HG02763 (cell line): ENCODE results near the gene RTEL1.
"Not testable (repeated sequence)": the region's sequence is repeated elsewhere in the genome, so short reads cannot be mapped to it uniquely, and the experiment has no call there.

ENCODE experiments used
- ATAC-seq: cut with Tn5 transposase; IDR thresholded peaks from one replicate; pipeline ENCODE4 v1.9.1; 2021; ENCODE audit warnings: mild to moderate bottlenecking, moderate library complexity; ENCODE audit not compliant: unreplicated experiment

The RTEL1 gene

DNA sequence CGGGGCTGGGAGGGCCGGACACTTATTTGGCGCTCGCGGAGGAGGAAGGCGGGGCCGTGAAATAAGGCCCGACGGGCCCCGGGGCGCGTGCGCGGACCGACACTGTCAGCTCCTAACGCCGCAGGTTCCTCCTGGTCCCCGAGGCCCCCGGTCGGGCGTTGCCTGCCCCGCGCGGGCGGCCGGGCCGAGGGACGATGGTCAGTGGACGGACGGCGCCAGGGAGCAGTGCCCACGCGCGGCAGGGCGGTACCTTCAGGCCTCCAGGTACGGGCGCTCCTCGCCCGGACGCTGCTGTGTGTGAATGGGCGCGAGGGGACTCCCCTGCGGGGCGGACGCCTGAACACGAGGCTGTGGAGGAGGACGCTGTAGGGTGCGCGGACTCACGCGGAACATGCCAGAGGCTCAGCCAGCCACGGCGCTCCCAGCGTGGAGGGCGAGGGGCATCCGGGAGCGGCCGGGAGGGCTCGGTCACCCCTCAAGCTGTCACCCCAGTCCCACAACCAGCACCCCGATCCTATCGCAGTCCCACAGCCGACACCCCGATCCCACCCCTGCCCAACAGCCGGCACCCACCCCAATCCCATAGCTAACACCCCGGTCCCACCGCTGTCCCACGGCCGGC lies 30.9 kb upstream of the RTEL1 start:
- peak; percentile 83 for ATAC-seq

DNA sequence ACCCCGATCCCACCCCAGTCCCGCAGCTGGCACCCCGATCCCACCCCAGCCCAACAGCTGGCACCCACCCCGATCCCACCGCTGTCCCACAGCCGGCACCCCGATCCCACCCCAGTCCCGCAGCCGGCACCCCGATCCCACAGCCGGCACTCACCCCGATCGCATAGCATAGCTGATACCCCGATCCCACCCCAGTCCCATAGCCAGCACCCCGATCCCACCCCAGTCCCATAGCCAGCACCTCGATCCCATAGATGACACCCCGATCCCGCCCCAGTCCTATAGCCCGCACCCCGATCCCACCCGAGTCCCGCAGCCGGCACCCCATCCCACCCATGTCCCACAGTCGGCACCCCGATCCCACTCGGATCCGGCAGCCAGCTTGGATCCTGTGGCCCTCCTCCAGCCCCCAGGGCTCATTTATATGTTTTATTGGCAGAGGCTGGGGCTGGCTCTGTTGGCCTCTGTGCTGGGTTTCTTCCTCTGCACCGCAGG lies 30.3 kb upstream of the RTEL1 start:
- no peak for ATAC-seq

DNA sequence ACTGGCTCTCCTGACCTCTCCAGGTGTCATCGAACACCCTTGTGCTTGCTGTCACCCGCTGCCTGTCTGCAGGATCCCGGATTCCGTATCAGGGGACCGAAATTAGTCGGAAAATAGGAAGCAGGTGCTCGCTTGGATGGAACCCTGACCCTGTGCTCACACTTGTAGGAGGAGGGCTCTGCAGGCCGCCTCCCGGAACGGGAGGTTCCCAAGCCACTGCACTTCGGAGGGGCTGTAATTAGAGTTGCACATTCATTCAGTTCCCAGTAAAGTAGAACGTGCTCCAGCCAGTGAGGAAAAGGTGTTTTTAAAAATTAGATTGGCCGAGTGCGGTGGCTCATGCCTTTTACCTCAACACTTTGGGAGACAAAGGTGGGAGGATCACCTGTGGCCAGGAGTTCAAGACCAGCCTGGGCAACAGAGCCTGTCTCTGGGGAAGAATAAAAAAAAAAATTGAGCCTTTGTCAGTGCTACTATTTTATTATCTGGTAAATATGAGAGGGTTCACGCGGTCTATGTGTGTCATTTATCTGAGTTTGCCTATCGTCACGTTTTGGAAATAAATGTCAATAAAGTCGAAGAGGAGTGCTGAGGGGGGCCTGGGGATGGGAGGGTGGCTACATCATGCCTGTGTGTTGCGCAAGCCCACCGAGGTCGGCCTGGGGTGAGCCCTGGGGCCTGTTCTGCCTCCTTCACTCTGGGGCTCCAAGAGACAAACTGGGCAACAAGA lies 29.7 kb upstream of the RTEL1 start:
- no peak for ATAC-seq

DNA sequence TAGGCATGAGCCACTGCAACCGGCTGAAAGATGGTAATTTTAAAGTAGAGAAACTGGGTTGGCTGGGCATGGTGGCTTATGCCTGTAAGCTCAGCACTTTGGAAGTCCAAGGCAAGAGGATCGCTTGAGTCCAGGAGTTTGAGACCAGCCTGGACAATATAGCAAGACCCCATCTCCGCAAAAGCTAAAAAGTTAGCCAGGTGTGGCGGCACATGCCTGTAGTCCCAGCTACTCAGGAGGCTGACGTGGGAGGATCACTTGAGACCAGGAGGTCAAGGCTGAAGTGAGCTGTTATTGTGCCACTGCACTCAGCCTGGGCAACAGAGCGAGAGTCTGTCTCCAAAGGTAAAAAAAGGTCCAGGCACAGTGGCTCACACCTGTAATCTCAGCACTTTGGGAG lies 27.2 kb upstream of the RTEL1 start:
- ATAC-seq: not testable (repeated sequence)

DNA sequence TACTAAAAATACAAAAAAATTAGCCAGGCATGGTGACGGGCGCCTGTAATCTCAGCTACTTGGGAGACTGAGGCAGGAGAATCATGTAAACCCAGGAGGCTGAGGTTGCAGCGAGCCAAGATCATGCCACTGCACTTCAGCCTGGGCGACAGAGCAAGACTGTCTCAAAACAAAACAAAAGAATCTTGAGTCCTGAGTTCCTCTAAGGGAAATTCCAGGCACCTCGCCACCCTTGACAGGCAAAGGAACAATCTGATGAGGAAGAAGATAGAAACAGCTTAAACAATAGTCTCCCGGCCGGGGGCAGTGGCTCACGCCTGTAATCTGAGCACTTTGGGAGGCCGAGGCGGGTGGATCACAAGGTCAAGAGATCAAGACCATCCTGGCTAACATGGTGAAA lies 26.7 kb upstream of the RTEL1 start:
- ATAC-seq: not testable (repeated sequence)

DNA sequence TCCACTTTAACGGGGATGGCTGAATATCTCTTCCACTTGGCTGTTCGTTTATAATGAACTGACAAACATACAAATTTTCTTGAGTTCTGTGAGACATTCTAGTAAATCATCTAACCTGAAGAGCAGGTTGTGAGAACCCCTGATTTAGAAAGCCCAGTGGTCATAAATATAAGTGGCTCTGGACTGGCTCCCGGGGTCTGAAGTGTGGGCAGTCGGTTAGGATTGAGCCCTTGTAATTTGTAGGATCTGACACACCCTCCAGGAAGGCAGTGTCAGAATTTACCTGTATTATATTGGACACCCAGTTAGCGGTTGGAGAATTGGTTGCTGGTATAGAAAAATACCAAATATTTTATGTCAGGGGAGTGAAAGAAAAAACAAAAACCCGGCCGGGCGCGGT lies 24.4 kb upstream of the RTEL1 start:
- ATAC-seq: no peak

DNA sequence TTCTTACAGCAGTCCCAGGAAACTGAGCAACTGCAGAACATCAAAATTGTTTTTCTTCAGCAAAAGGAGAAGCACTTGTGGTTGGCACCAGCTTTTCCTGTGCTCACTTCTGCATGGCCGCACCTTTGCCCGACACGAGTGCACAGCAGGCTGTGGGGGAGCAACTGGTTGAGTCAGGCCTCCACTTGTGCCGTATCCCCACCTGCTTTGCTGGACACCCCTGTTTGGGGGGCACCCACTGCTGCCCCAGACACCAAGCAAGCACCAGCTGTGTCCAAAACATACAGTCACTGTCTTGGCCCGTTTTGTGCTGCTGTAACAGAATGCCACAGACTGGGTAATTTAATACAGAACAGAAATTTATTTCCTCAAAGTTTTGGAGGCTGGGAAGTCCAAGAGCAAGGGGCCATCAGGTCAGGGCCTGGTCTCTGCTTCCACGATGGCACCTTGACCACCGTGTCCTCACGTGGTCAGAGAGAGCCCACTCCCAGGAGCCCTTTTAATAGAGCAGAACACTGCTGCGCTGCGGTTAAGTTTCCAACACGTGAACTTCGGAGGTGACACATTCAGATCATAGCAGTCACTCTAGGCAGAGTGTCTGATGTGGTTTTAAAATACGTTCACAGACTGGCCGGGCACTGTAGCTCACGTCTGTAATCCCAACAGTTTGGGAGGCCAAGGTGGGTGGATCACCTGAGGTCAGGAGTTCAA lies 22.5 kb upstream of the RTEL1 start:
- no peak for ATAC-seq

DNA sequence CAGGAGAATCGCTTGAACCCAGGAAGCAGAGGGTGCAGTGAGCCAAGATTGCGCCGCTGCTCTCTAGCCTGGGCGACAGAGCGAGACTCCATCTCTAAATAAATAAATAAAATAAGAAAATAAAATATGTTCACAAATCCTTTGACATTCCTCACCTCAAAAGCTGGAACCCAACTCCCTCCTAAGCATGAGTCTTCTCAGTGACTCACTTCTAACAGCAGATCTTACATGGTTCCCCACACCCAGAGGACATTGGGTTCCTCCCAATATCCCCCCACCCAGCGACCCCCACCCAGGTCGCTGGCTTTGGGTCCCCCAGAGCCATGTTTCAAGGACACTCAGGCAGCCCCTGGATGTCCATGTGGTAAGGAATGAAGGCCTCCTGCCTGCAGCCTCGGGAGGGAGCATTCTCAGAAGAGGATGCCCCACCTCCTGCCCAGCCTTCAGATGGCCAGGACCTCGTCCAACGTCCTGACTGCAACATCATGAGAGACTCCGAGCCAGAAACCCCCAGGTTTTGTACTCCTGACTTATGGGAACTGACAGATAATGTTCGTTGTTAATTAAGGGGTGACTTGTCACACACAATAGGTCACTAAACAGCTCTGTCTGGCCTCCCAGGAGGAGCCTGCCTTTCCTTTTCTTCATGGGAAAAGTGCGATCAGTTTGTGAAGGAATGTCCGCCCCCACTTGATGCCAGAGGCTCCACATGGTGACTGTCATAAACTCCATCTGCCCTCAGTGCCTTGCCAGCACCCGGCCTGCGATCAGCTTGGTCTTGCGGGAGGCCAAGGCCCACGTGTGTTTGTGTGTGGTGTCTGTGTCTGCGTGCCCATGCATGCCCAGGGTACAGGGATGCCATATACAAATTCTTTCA lies 21.1 kb upstream of the RTEL1 start:
- ATAC-seq: no peak

DNA sequence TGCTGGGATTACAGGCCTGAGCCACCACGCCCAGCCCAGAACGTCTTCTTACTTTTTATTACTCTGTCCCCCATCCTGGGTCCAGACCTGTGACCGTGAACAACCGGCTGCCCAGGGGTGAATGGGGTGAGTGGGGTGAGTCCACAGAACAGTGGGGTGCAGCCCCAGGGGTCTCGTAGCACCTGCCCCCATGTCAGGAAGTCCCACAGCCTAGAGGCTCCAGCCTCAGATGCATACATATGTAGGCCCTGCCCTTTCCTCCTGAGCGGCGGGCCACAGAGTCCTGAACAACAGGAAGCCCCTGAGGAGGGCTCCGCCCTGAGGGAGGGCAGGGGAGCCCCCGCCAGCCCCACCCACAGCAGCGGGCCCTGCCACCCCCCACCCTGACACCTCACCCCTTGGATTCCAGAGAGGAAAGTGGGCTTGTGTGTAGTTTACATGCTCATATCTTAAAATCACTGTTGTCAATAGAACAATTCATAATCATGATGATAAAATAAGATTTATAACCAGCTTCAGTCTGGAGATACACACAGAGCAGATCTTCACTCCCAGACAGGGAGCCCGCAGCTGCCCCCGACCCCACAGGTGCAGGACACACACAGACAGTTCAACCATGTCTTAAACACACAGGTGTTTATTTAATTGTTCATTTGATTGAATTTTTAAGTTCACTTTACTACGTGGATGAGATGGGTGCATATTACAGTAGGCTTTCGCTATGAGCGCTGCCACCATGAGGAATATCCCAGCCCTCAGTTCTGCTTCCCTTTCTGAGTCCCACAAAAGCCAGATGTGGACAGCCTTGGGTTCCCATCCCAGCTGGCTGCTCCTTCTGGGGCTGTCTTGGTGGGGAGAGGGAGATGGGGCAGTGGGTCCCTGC lies 18.8 kb upstream of the RTEL1 start:
- no peak for ATAC-seq

DNA sequence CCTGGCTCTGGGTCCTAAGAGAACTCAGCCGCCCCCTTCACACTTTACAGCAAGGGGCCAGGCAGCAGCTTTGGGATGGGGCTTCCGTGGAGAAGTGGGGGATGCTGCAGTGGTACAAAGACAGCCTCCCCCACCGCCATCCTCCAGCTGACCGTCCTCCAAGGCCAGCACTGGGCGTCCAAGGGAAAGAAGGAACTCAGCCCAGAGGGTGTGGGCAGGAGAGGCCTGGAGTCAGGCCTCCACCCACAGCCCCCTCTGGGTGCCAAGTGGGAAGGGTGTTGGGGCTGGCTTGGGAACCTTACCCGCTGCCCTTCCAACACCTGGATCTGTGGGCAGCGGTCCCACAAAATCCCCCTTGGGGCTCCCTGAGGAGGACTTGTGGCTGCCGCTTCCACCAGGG lies 18.0 kb upstream of the RTEL1 start:
- ATAC-seq: no peak

DNA sequence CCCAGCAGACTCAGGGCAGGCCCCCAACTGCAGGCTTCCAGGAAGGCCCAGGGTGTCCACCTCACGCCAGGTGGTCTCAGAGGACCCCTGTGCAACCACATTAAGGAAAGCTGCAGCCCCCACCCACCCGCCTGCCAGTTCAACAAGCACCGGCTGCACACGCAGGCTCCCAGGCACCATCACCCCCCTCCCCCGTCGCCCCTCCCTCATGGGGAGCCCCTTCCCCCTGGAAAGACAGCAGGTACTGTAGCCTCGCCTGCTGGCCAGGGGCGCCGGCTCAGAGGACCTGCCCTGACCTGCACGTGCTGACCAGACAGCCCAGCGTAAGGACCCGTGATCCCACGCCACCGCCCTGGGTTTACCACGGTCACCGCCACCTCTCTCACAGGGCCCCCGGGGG lies 17.4 kb upstream of the RTEL1 start:
- ATAC-seq: not testable (repeated sequence)

DNA sequence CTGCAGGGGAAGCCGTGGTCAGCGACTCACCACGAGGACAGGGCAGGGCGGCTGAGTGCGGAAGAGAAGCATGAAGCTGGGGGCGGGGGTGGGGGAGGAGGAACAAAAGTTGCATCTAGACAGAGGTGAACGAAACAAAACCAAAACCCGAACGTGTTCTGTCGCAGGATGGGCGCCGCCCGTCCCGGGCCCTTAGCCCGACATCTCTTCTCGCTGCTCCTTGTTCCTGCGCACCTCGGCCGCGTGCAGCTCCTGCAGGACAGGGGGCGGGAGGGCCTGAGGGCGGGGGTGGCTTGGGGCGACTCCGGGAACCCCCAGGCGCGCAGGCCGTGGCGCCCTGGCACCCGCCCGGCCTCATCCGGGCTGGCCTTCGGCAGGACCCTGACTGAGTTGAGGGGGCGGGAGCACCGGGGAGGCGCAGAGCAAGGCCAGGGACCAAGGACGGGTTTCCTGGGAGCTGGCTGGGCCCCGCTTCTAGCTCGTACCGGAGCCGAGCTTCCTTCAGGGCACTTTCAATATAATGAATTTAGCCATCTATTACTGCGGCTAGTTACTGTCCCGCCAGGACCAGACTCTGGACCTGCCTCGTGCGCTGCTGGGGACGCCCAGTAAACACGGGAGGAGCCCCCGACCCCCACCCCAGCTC lies 16.8 kb upstream of the RTEL1 start:
- ATAC-seq: peak; percentile 13

DNA sequence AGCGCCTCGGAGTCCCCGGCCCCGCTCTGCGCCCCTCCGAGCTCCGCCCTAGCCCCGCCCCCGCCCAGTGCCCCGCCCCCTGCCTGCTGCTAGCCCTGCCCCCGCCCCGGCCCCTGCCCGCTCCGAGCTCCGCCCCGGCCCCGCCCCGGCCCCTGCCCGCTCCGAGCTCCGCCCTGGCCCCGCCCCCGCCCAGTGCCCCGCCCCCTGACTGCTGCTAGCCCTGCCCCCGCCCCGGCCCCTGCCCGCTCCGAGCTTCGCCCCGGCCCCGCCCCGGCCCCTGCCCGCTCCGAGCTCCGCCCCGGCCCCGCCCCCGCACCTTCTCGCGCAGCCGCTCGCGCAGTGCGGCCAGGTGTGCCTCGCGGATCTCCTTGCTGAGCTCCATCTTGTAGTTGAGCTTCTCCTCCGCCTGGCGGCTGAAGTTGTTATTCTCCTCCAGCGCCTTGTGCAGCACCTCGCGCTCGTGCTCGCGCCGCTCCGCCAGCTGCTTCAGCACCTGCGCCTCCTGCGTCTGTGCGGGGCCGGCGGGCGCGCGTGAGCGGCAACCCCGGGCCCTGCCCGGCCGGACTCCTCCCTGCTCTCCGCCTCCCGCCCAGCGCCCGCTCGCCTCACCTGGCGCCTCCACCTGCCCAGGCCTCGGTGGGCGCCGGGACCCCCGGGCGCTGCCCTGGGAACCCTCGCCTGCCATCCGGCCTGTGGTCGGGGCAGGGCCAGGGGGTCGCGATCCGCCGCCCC lies 16.2 kb upstream of the RTEL1 start:
- ATAC-seq: peak; percentile 69

DNA sequence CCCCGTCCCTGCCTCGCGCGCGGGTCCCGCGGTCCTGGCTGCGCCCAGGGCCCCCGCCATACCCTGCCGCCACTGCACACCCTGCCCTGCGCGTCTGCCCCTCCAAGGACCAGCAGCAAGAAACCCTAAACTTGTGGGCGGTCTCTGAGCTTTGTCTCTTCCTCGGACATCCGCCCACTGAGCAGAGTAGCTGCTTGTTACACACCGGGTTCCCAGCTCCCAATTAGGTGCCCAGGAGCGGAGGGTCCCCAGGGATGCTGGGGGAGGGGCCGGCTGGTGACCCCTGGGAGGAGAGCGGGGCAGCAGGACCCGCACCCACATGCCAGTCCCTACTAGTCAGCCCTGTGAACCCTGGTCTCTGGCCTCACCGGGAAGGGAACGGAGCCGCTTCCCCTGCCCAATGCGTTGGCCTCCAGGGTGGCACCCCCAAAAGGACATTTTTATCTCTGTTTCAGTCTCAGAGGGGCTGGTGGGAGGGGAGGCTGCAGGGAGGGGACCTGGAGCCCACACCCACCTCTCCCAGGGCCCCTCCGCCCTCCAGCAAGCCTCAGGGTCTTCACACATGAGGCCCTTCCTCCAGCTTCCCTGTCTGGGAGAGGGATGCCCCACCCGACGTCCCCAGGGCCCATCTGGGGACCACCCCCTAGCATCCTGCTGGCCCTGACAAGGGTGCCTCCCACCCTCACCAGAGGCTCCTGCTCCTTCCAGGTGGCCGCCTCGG lies 15.4 kb upstream of the RTEL1 start:
- no peak for ATAC-seq

DNA sequence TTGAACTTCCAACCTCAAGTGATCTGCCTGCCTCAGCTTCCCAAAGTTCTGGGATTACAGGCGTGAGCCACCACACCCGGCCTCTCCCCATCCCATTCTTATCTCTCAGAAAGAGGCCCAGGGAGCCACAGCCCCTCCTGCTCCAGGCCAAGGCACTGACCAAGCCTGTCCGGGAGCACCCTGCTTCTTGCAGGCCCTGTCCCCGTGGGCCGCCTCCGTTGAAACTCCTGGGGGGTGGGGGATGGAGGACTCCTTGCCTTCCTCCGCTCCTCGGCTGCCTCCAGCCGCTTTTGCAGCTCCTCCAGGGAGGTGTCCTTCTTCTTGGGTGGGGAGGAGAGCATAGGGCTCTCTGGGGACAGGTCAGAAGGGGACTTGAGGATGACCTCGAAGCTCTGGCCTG lies 14.6 kb upstream of the RTEL1 start:
- ATAC-seq: no peak

DNA sequence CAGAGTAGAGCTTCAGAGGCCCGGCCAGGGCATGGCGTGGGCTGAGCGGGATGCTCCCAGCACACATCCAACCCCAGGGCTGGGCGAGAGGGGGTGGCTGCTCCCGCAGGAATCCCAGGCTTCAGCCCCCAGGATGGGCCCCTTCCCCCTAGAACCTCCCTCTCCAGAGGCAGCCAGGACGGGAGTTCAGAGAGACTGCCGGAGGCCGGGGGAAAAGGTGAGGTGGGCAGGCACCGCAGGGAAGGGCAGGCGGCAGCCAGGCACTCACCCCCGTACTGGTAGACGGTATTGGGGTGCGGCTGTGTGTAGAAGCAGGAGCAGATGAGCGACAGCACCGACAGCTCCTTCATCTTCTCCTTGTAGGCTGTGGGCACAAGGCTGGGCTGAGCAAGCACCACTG lies 14.2 kb upstream of the RTEL1 start:
- ATAC-seq: no peak

DNA sequence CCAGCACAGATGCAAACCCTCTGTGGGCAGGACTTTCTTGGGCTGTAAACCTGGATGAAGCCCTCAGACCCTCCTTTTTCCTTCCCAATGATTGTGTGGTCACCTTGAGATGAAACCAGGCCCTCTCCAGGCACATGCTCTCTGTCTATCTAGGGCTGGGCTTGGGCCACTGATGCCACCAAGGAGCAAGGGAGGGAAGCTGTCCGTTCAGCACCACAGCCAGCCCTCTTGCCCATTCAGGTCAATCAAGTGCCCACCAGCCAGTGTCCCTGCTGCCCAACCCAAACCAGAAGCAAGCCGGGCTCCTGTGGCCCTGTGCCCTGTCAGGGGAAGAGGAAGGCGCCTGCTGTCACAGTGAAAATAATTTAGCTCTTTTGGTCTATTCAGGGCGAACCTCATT lies 12.9 kb upstream of the RTEL1 start:
- ATAC-seq: no peak

DNA sequence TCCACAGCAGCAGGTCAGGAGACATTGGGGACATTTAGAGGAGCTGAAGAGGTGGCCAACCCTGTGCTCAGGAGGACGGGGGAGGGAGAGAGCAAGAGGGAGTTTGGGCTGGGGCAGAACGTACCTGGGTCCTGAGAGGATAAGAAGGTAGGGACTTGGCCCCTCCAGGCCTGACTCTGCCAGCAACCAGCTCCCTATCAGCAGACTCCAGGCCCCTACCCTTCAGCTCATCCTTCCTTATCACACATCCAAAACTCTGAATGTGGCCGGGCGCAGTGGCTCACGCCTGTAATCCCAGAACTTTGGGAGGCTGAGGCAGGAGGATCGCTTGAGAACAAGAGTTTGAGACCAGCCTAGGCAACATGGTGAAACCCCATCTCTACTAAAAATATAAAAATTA lies 9.9 kb upstream of the RTEL1 start:
- no peak for ATAC-seq
